Epithelial cell of prostate (primary cell): ENCODE results near the gene ELOVL7.
"Not testable (repeated sequence)": the region's sequence is repeated elsewhere in the genome, so short reads cannot be mapped to it uniquely, and the experiment has no call there.

Source experiments
- DNase-seq: peaks from one replicate; pipeline ENCODE4 v3.0.0-alpha.2; 2011; ENCODE audit warnings: low read depth, low spot score
- H3K27ac ChIP-seq: fragments of 450-650 bp; 2 replicates; pipeline ENCODE4 v1.5.1; 2017; ENCODE audit warnings: mild to moderate bottlenecking

The ELOVL7 gene

DNA sequence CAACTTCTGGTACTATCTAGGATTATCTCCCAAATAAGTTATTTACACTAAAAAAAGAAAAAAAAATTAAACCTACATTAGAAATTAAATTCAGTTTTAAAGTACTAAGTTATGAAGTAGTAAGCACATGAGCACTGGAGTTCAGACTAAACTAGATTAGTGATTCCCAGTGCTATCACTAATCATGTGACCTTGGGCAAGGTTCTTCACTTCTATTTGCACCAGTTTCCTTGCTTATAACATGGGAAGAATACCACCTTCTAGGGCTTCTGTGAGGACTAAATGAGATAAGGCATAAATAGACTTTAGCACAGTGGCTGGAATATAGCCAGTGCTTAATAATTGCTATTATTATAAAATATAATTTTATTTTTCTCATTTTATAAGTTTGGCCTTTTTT lies 10.5 kb downstream of the ELOVL7 start:
- DNase-seq = no peak
- no peak overlapping the region for H3K27ac ChIP-seq

- peak overlapping the region; percentile 53 for H3K27ac ChIP-seq
- DNase-seq = no peak
Observed at GRCh38 chr5:60830581-60831127, 13.4 kb downstream of the ELOVL7 start.

DNA sequence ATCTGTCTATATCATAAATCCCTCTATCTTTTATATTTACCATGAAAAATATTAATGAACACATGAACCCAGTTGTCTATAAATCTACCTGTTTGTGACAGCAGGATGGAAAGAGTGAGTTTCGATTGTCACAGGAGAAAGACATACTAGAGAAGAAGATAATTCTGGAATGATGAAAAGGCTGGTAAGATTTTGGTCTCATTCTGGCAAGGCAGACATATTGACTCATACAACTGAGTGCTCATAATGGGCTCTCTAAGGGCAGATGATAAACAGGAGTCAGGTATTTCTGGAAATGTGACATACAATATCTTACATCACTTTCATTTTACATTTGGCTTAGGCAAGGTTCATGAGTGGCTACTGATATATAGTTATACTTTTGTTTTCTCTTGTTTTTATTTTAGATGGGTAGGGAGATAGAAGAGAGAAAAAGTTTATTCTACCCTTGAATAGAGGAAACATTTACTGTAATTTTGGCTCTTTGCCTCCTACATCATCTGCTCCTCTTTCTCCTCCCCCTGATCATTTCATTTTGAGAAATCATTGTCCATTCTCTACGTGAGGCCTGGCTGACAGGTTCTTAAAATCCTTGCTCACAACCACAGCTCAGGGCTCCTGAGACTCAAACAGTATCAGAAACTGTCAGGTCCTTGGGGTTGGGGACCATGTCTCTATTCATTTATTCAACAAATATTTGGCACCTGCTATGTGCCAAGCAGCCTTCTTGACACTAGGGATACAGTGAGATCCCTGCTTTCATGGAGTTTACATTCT lies 14.4 kb downstream of the ELOVL7 start:
- no peak for DNase-seq
- H3K27ac ChIP-seq = peak overlapping the region; percentile 53

GRCh38 chr5:60827201-60827600 lies 16.9 kb downstream of the ELOVL7 start:
- no peak for DNase-seq
- H3K27ac ChIP-seq = no peak overlapping the region

DNA sequence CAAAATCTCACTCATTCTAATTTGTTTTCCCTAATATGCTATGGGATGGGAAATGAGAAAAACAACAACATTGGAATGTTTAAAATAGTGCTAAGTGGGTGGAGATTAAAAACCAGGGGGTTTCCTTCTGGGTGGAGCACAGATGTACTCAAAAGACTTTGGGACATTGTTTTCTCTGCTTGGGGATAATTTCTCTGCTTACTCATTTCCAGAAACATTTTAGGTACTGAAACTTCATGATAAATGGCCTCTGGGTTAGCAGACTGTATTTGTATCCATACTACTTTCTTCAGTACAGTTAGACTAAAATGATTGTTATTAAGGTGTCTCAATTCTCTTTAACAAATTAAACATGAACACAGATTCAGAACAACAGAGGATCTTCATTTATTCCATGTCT lies 17.4 kb downstream of the ELOVL7 start:
- no peak overlapping the region for H3K27ac ChIP-seq
- no peak for DNase-seq

DNA sequence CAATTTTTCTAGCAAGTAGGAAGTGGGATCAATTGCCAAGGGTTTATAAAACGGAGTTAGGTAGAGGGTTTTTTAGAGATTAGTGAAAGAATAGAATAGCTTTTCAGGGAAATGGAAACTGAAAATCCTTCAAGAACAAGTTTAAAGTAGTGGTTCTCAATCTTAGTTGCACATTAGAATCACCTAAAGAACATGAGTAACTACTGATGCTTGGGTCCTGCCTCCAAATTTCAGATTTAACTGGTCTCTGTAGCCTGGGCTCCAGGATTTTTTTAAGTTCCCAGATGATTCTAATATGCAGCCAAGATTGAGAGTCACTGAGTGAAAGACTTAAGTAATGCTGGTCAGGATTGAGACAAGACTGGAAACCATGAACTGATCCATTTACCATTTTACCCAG lies 20.5 kb downstream of the ELOVL7 start:
- H3K27ac ChIP-seq = no peak overlapping the region
- no peak for DNase-seq

DNA sequence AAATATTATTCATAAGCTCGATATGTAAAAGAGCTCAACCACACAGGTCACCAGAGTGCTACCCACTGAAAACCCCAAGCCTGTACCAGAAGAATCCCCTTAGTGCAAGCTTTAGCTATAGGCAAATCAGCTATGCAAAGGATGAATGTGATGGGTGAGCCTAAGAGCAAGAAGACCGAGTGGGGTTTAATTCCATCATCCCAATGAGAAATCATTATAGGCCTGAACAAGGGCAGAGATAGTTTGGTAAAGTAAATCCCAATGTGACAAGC lies 21.8 kb downstream of the ELOVL7 start:
- DNase-seq = no peak
- H3K27ac ChIP-seq = no peak overlapping the region

DNA sequence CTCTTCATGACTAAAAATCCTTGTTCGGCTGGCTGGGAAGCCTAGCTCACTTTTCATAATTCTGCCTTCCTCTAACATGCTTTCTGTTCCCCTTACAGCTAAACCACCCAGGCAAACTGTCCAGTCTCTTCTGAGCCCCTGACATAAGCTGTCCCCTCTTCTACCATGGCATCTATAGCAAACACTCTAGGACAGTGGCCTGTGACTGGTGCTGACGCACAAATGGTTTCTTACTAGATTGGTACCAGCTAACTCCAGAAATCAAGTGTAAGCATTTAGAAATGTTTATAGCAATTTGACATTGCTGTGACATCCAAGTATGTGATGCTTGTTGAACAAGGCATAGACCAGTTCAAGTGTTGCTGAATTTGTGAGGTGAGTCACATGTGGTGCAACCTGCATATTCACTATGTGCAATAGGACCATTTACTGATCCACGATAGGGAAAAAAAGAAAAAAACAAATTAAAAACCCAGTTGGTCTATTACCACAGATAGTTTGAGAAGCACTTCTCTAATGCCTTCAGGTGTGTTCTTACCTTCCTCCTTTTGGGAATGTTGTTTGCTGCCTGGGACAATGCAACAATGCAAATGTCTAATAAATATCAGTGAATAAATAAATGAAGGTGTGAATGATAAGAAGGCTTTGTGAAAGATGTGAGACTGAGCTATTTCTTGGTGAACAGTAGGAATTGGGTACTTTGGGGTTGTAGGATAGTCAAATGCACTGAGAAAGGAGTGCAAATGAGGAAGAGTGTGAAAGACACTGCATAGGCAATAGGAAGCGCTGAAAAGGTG lies 22.4 kb downstream of the ELOVL7 start:
- no peak overlapping the region for H3K27ac ChIP-seq
- no peak for DNase-seq

DNA sequence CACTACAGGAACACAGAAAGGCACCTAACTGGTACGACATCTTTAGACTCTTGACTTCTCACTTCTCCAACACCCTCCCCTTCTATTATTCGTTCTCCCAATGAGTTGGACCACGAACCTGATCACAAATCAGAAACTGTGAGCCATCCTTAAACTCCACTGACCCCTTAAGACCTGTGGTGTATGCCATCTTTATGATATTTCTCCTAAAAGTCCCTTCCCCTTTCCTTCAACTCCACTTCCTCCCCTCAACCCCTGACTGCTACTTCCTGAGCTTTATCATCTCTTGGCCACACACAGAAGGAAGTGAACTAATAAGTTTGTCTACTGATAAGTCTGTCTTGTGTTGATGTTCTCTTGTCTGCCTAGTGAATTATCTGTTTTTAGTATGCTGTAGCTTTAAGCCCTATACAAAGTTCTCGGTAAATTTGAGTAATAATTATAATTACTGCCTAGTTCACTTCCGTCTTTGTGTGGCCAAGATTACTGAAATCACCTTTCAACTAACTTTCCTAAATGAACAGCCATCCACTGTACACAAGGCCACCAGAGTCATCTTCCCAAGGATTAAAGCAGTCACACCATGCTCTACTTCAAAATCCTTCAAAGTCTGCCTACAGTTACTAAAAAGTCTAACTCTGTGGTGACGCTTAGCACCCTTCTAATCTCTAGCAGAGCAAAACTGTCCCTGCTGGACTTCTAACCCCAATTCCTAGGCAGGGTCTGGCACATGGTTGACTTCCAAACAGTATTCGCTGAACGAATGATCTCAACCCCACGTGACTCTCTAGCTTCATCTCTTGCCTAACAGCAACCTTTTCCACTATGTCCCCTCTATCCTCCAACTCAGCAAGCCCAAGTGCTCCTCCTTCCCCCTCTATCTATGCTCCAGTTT lies 23.2 kb downstream of the ELOVL7 start:
- DNase-seq = no peak
- H3K27ac ChIP-seq = no peak overlapping the region

GRCh38 chr5:60816138-60816537 lies 27.9 kb downstream of the ELOVL7 start:
- not testable (repeated sequence) for DNase-seq, H3K27ac ChIP-seq

DNA sequence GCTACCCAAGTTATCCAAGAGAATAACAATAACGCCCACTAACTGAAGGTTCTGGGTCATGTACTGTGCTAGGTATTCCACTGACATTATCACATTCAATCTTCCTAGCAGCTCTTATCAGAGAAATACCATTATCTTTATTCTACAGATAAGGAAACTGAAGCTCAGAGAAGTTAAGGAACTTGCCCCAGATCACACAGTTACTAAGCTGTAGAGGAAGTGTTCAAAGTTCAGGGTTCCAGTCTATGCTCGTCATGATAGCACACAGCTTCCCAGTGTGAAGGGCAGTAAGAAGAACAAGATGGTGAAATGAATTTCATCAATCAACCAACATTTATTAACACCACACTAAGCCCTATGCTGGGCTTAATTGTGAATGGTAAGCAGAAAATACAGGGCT lies 29.6 kb downstream of the ELOVL7 start:
- no peak for DNase-seq
- no peak overlapping the region for H3K27ac ChIP-seq

- no peak for DNase-seq
- no peak overlapping the region for H3K27ac ChIP-seq
Observed at GRCh38 chr5:60812426-60812825, 31.6 kb downstream of the ELOVL7 start.

- peak overlapping the region; percentile 51 for H3K27ac ChIP-seq
Observed at GRCh38 chr5:60811105-60811504, 33.0 kb downstream of the ELOVL7 start.

GRCh38 chr5:60810438-60811085 lies 33.5 kb downstream of the ELOVL7 start:
- no peak for DNase-seq
- H3K27ac ChIP-seq = peak overlapping the region; percentile 51

More at GRCh38 chr5:60811105-60811504, 33.0 kb downstream of the ELOVL7 start:
- DNase-seq = no peak

DNA sequence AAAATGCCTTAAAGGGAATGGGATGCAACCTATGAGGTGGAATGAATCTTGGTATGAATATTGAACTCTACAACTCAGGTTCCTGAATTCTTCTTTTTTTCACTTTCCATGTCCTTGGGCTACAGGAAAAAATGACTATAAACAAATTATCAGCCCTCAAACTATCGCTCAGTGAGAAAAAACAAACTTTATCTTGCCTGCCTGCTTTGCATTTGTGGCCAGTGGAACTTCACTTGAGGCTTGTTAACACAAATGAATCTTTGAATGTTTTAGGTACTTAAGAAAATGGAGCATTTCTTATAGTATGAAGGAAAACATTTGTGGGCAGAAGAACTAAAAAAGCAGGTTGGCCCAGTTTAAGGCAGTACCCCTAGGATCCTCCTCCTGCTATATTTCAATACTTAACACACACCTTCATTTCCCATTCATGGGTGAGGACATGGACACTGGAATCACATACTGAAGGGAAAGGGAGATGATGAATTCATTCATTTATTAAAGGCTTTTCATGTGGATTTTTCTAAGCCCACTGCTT lies 34.1 kb downstream of the ELOVL7 start:
- DNase-seq = no peak
- peak overlapping the region; percentile 51 for H3K27ac ChIP-seq

DNA sequence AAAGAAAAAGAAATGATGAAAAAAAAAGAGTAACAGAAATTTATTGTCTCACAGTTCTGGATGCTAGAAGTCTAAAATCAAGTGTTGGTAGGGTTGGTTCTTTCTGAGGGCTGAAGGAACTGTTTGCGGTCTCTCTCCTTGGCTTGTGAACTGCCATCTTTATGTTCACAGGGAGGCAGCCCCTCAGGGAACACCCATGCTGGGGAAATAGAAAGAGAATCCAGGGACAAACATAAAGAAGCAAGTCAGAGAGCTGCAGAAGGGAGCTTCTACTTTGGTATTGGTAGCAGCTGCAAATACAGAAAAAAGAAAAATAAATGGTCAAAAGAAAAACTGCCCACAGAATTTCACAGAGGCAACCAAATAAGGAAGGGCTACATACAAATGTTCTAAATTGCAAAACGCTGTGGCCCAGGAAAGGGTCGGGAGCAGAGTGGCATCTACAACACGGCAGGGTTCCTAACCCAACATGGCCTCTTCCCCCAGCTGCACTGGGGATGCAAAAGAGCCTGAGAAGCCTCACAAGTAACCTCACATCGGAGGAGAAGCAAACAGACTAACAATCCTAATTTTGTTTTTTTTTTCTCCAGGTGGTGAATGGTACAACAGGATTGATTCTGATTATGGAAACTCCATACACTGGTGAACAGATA lies 37.4 kb downstream of the ELOVL7 start:
- H3K27ac ChIP-seq = peak overlapping the region; percentile 95
- DNase-seq = no peak

DNA sequence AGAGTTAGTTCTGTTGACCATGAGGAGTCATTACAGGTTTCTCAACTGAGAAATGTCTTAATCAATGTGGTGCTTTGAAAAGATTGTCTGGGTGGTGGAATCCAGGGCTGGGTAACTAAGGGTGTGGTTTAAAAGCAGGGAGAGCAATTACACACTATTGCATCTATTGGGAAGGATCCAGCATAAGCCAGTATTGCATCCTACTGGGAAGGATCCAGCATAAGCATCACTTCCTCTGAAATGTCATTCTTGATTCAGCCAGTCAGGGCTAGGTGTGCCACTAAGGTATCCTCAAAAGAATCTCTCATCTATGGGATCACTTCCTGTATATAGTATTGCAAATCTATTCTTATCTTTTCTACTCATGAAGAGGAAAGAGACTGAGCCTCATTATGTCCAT lies 38.6 kb downstream of the ELOVL7 start:
- DNase-seq = peak; percentile 14
- peak overlapping the region; percentile 95 for H3K27ac ChIP-seq

DNA sequence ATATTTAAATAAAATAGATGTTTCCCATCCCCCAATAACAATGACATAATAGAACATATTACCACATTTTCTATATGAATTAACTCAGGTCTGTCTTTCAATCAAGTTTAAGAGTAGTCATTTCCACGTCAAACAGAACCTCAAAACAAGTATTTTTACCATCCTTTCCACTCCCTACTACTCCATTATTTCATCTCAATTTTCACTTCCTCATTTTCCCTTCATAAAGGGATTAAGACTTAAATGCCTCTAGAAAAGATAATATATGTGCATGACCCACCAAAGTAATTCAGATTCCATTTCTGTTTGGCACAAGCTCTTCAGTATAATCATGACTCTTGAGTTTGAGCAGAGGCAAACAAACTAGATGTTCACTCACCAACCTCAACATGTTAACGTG lies 40.4 kb downstream of the ELOVL7 start:
- no peak overlapping the region for H3K27ac ChIP-seq
- no peak for DNase-seq

DNA sequence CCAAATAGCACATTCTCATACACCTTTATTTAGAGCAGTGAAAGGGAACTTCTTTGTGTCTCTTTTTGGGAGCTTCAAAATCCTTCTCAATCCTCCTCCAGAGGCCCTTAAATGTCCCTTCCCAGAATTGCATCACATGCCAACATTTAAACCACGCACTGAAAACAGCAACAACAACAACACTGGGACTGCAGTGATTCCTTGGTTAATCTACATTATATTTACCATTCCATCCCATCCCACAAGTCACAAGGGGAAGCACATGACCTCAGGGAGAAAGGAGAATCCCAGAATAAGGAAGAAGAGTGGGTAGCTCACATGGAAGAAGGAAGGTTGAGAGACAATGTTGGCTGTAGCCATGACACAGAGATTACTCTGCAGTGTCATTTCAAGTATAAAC lies 41.1 kb downstream of the ELOVL7 start:
- H3K27ac ChIP-seq = peak overlapping the region; percentile 0
- no peak for DNase-seq
